ENCODE measurements around the gene RNF212.
A peak's percentile ranks its signal among the peaks of the same experiment; 100 is the strongest.
"Not testable (repeated sequence)": the region's sequence is repeated elsewhere in the genome, so short reads cannot be mapped to it uniquely, and the experiment has no call there.

RNF212 gene

GRCh38 chr4:1113311-1114009 is at the start of gene RNF212:
Gene RNF212 (minus strand): TSS chr4:1113564. CDS start chr4:1113464, 100 bp downstream.
- peak; percentile 38 for DNase-seq (ENCODE audit: low spot score)

GRCh38 chr4:1160351-1160750 is 47.0 kb upstream of the RNF212 start:
- DNase-seq (ENCODE audit: low spot score) = no peak

GRCh38 chr4:1156069-1156468 is 42.7 kb upstream of the RNF212 start:
- no peak for DNase-seq (ENCODE audit: low spot score)

GRCh38 chr4:1155314-1155713 is 42.0 kb upstream of the RNF212 start:
- no peak for DNase-seq (ENCODE audit: low spot score)

- DNase-seq (ENCODE audit: low spot score) = peak; percentile 78
Observed at GRCh38 chr4:1154523-1155182, 41.3 kb upstream of the RNF212 start.

GRCh38 chr4:1154126-1154522 is 40.8 kb upstream of the RNF212 start:
- DNase-seq (ENCODE audit: low spot score) = peak; percentile 7

GRCh38 chr4:1153567-1154090 is 40.3 kb upstream of the RNF212 start:
- no peak for DNase-seq (ENCODE audit: low spot score)

- no peak for DNase-seq (ENCODE audit: low spot score)
Observed at GRCh38 chr4:1152290-1152689, 38.9 kb upstream of the RNF212 start.

- no peak for DNase-seq (ENCODE audit: low spot score)
Observed at GRCh38 chr4:1151541-1151940, 38.2 kb upstream of the RNF212 start.

GRCh38 chr4:1150875-1151274 is 37.5 kb upstream of the RNF212 start:
- DNase-seq (ENCODE audit: low spot score) = no peak

GRCh38 chr4:1139860-1140259 is 26.5 kb upstream of the RNF212 start:
- no peak for DNase-seq (ENCODE audit: low spot score)

GRCh38 chr4:1137850-1138249 is 24.5 kb upstream of the RNF212 start:
- DNase-seq (ENCODE audit: low spot score) = no peak

- DNase-seq (ENCODE audit: low spot score) = no peak
Observed at GRCh38 chr4:1137063-1137776, 23.9 kb upstream of the RNF212 start.

GRCh38 chr4:1136048-1136447 is 22.7 kb upstream of the RNF212 start:
- no peak for DNase-seq (ENCODE audit: low spot score)

GRCh38 chr4:1133033-1133432 is 19.7 kb upstream of the RNF212 start:
- no peak for DNase-seq (ENCODE audit: low spot score)

GRCh38 chr4:1130316-1131186 is 17.2 kb upstream of the RNF212 start:
- DNase-seq (ENCODE audit: low spot score) = peak; percentile 82

GRCh38 chr4:1126506-1126905 is 13.1 kb upstream of the RNF212 start:
- no peak for DNase-seq (ENCODE audit: low spot score)

- not testable (repeated sequence) for DNase-seq (ENCODE audit: low spot score)
Observed at GRCh38 chr4:1125466-1125865, 12.1 kb upstream of the RNF212 start.

GRCh38 chr4:1124818-1125217 is 11.5 kb upstream of the RNF212 start:
- no peak for DNase-seq (ENCODE audit: low spot score)

GRCh38 chr4:1122505-1122904 is 9.1 kb upstream of the RNF212 start:
- DNase-seq (ENCODE audit: low spot score) = no peak

GRCh38 chr4:1116838-1117237 is 3.5 kb upstream of the RNF212 start:
- DNase-seq (ENCODE audit: low spot score) = no peak
